Memory B cell (primary cell): Measurements from ENCODE around the gene WNT5A.

Experiments used
- ATAC-seq: fragments of 150-1000 bp; cut with Tn5 transposase; 2 replicates; pipeline ENCODE4 v1.10.0; 2021; ENCODE audit warnings: low read depth, mild to moderate bottlenecking, moderate library complexity
- DNase-seq, 2 donors: peaks; one replicate each; pipeline ENCODE4 v3.0.0; 2022; ENCODE audit warnings: low spot score in 2 of 2
- H3K27ac Mint-ChIP-seq: one replicate; pipeline ENCODE4 v1.8.0; 2022; ENCODE audit warnings: mild to moderate bottlenecking, moderate library complexity, mixed read lengths
- H3K27me3 Mint-ChIP-seq: one replicate; pipeline ENCODE4 v1.8.0; 2022; ENCODE audit warnings: mixed read lengths
- H3K36me3 Mint-ChIP-seq: one replicate; pipeline ENCODE4 v1.8.0; 2022; ENCODE audit warnings: mild to moderate bottlenecking, mixed read lengths
- H3K4me1 Mint-ChIP-seq: one replicate; pipeline ENCODE4 v1.8.0; 2022; ENCODE audit warnings: mixed read lengths
- H3K4me3 Mint-ChIP-seq: one replicate; pipeline ENCODE4 v1.8.0; 2022; ENCODE audit warnings: mild to moderate bottlenecking, moderate library complexity, mixed read lengths
- H3K9me3 Mint-ChIP-seq: one replicate; pipeline ENCODE4 v1.8.0; 2022; ENCODE audit warnings: mixed read lengths

Gene WNT5A

GRCh38 chr3:55481744-55482495 lies 5.2 kb downstream of the WNT5A start:
- Mint-ChIP-seq H3K27ac (no peak overlapping the region), H3K9me3 (no peaks in the 10 kb centered on the region), H3K36me3 (peaks cover 2% of the 10 kb centered on the region), H3K4me3 (no peak overlapping the region), H3K4me1 (peaks cover 9% of the 10 kb centered on the region), H3K27me3 (peaks cover 30% of the 10 kb centered on the region)
- ATAC-seq (no peak), DNase-seq (no peak)

GRCh38 chr3:55480911-55481743 lies 6.0 kb downstream of the WNT5A start:
- DNase-seq (no peak), ATAC-seq (no peak)
- Mint-ChIP-seq H3K4me1 (peaks cover 6% of the 10 kb centered on the region), H3K9me3 (no peaks in the 10 kb centered on the region), H3K27me3 (peaks cover 27% of the 10 kb centered on the region), H3K4me3 (no peak overlapping the region), H3K36me3 (peaks cover 2% of the 10 kb centered on the region), H3K27ac (no peak overlapping the region)

GRCh38 chr3:55477306-55478303 lies 9.5 kb downstream of the WNT5A start:
- peaks cover 5% of the 10 kb centered on the region for H3K36me3 Mint-ChIP-seq
- no peak for DNase-seq
- peaks cover 19% of the 10 kb centered on the region for H3K27me3 Mint-ChIP-seq
- peaks cover 3% of the 10 kb centered on the region for H3K9me3 Mint-ChIP-seq
- no peak for ATAC-seq
- H3K4me3 Mint-ChIP-seq: no peak overlapping the region
- H3K4me1 Mint-ChIP-seq: no peaks in the 10 kb centered on the region
- H3K27ac Mint-ChIP-seq: no peak overlapping the region

GRCh38 chr3:55476515-55476914 lies 10.6 kb downstream of the WNT5A start:
- ATAC-seq (no peak), DNase-seq (no peak)
- Mint-ChIP-seq H3K27me3 (peaks cover 18% of the 10 kb centered on the region), H3K27ac (no peak overlapping the region), H3K36me3 (peaks cover 5% of the 10 kb centered on the region), H3K9me3 (peaks cover 3% of the 10 kb centered on the region), H3K4me1 (no peaks in the 10 kb centered on the region), H3K4me3 (no peak overlapping the region)

GRCh38 chr3:55474213-55474632 lies 12.9 kb downstream of the WNT5A start:
- Mint-ChIP-seq H3K9me3 (peaks cover 3% of the 10 kb centered on the region), H3K27me3 (peaks cover 7% of the 10 kb centered on the region), H3K27ac (no peak overlapping the region), H3K36me3 (peaks cover 3% of the 10 kb centered on the region), H3K4me1 (no peaks in the 10 kb centered on the region), H3K4me3 (no peak overlapping the region)
- no peak for DNase-seq
- no peak for ATAC-seq

GRCh38 chr3:55473788-55474187 lies 13.3 kb downstream of the WNT5A start:
- H3K27me3 Mint-ChIP-seq: peaks cover 7% of the 10 kb centered on the region
- H3K4me1 Mint-ChIP-seq: no peaks in the 10 kb centered on the region
- ATAC-seq (no peak), DNase-seq (no peak)
- no peak overlapping the region for H3K27ac Mint-ChIP-seq
- H3K4me3 Mint-ChIP-seq: no peak overlapping the region
- peaks cover 3% of the 10 kb centered on the region for H3K36me3 Mint-ChIP-seq
- H3K9me3 Mint-ChIP-seq: peaks cover 3% of the 10 kb centered on the region

- Mint-ChIP-seq H3K4me3 (no peak overlapping the region), H3K4me1 (no peaks in the 10 kb centered on the region), H3K36me3 (peaks cover 3% of the 10 kb centered on the region), H3K27me3 (peaks cover 7% of the 10 kb centered on the region), H3K27ac (no peak overlapping the region), H3K9me3 (peaks cover 3% of the 10 kb centered on the region)
- DNase-seq: no peak
- ATAC-seq: no peak
Measured at GRCh38 chr3:55471522-55472280, 15.4 kb downstream of the WNT5A start.

GRCh38 chr3:55471084-55471483 lies 16.0 kb downstream of the WNT5A start:
- Mint-ChIP-seq H3K9me3 (peaks cover 3% of the 10 kb centered on the region), H3K27me3 (peaks cover 5% of the 10 kb centered on the region), H3K36me3 (peaks cover 3% of the 10 kb centered on the region), H3K4me1 (no peaks in the 10 kb centered on the region), H3K4me3 (no peak overlapping the region), H3K27ac (no peak overlapping the region)
- no peak for DNase-seq
- no peak for ATAC-seq

- no peaks in the 10 kb centered on the region for H3K4me1 Mint-ChIP-seq
- peaks cover 3% of the 10 kb centered on the region for H3K9me3 Mint-ChIP-seq
- no peak overlapping the region for H3K27ac Mint-ChIP-seq
- peaks cover 3% of the 10 kb centered on the region for H3K36me3 Mint-ChIP-seq
- no peak overlapping the region for H3K4me3 Mint-ChIP-seq
- H3K27me3 Mint-ChIP-seq: peaks cover 5% of the 10 kb centered on the region
- DNase-seq (no peak), ATAC-seq (no peak)
Measured at GRCh38 chr3:55469957-55470526, 17.1 kb downstream of the WNT5A start.

- Mint-ChIP-seq H3K27me3 (peaks cover 2% of the 10 kb centered on the region), H3K36me3 (no peaks in the 10 kb centered on the region), H3K9me3 (no peaks in the 10 kb centered on the region), H3K4me3 (no peak overlapping the region), H3K27ac (no peak overlapping the region), H3K4me1 (no peaks in the 10 kb centered on the region)
- ATAC-seq (no peak), DNase-seq (no peak)
Measured at GRCh38 chr3:55468251-55468650, 18.9 kb downstream of the WNT5A start.

- no peaks in the 10 kb centered on the region for H3K4me1 Mint-ChIP-seq
- no peak overlapping the region for H3K27ac Mint-ChIP-seq
- no peaks in the 10 kb centered on the region for H3K9me3 Mint-ChIP-seq
- H3K4me3 Mint-ChIP-seq: no peak overlapping the region
- DNase-seq (no peak), ATAC-seq (no peak)
- no peaks in the 10 kb centered on the region for H3K36me3 Mint-ChIP-seq
- H3K27me3 Mint-ChIP-seq: no peaks in the 10 kb centered on the region
Measured at GRCh38 chr3:55467099-55467498, 20.0 kb downstream of the WNT5A start.

- Mint-ChIP-seq H3K27me3 (no peaks in the 10 kb centered on the region), H3K4me3 (no peak overlapping the region), H3K27ac (no peak overlapping the region), H3K9me3 (no peaks in the 10 kb centered on the region), H3K4me1 (no peaks in the 10 kb centered on the region), H3K36me3 (no peaks in the 10 kb centered on the region)
- DNase-seq (no peak), ATAC-seq (no peak)
Measured at GRCh38 chr3:55466526-55466925, 20.6 kb downstream of the WNT5A start.

GRCh38 chr3:55461896-55462295 lies 25.2 kb downstream of the WNT5A start:
- Mint-ChIP-seq H3K4me1 (no peaks in the 10 kb centered on the region), H3K36me3 (no peaks in the 10 kb centered on the region), H3K9me3 (peaks cover 3% of the 10 kb centered on the region), H3K27me3 (no peaks in the 10 kb centered on the region), H3K4me3 (no peak overlapping the region), H3K27ac (no peak overlapping the region)
- ATAC-seq (no peak), DNase-seq (no peak)
